Trophoblast cell (in vitro differentiated cells and primary cell): ENCODE measurements around the gene MSTN.

ENCODE experiments used
- DNase-seq, 2 donors: peaks; one replicate each; pipeline ENCODE4 v3.0.0-alpha.2; 2016
- H2AFZ ChIP-seq: 2 replicates; pipeline ENCODE4 v1.6.1; 2013; ENCODE audit warnings: low read length, moderate library complexity, mild to moderate bottlenecking; ENCODE audit not compliant: insufficient read depth, poor library complexity
- H2AK5ac ChIP-seq: 2 replicates; pipeline ENCODE4 v1.6.1; 2013; ENCODE audit warnings: mild to moderate bottlenecking, low read length
- H2BK120ac ChIP-seq: 2 replicates; pipeline ENCODE4 v1.6.1; 2013; ENCODE audit warnings: low read length, mild to moderate bottlenecking, moderate library complexity; ENCODE audit not compliant: insufficient read depth, poor library complexity
- H2BK12ac ChIP-seq: 2 replicates; pipeline ENCODE4 v1.6.1; 2013; ENCODE audit warnings: mild to moderate bottlenecking, low read length, moderate library complexity
- H2BK5ac ChIP-seq: 2 replicates; pipeline ENCODE4 v1.6.1; 2013; ENCODE audit warnings: low read length, low read depth, moderate library complexity, mild to moderate bottlenecking; ENCODE audit not compliant: poor library complexity
- H3K14ac ChIP-seq: 2 replicates; pipeline ENCODE4 v1.6.1; 2013; ENCODE audit warnings: mild to moderate bottlenecking, low read length
- H3K18ac ChIP-seq: 2 replicates; pipeline ENCODE4 v1.6.1; 2013; ENCODE audit warnings: mild to moderate bottlenecking, low read length
- H3K23ac ChIP-seq: 2 replicates; pipeline ENCODE4 v1.6.1; 2013; ENCODE audit warnings: low read length
- H3K27ac ChIP-seq: 2 replicates; pipeline ENCODE4 v1.5.1; 2013; ENCODE audit warnings: low read depth, mild to moderate bottlenecking, inconsistent platforms, low read length, moderate library complexity
- H3K27me3 ChIP-seq: 2 replicates; pipeline ENCODE4 v1.6.1; 2013; ENCODE audit warnings: inconsistent platforms, mild to moderate bottlenecking, low read length, moderate library complexity; ENCODE audit not compliant: insufficient read depth
- H3K36me3 ChIP-seq, 2 experiments: 1 replicate in 1 of 2; 2 replicates in 1 of 2; pipeline ENCODE4 v1.6.1; 2013; ENCODE audit warnings: low read length in 2 of 2, mild to moderate bottlenecking in 2 of 2, moderate library complexity in 1 of 2; ENCODE audit not compliant: insufficient read depth in 2 of 2, control insufficient read depth in 1 of 2
- H3K4ac ChIP-seq: 2 replicates; pipeline ENCODE4 v1.6.1; 2013; ENCODE audit warnings: low read depth, mild to moderate bottlenecking, low read length, moderate library complexity
- H3K4me1 ChIP-seq, 2 experiments: 1 replicate in 1 of 2; 2 replicates in 1 of 2; pipeline ENCODE4 v1.6.1; 2013; ENCODE audit warnings: low read length in 2 of 2, mild to moderate bottlenecking in 2 of 2, moderate library complexity in 1 of 2; ENCODE audit not compliant: insufficient read depth in 2 of 2, control insufficient read depth in 1 of 2
- H3K4me2 ChIP-seq: 2 replicates; pipeline ENCODE4 v1.6.1; 2013; ENCODE audit warnings: inconsistent platforms, mild to moderate bottlenecking, low read length, moderate library complexity
- H3K4me3 ChIP-seq: 2 replicates; pipeline ENCODE4 v1.5.1; 2013; ENCODE audit warnings: mild to moderate bottlenecking, low read depth, low read length, inconsistent platforms
- H3K79me1 ChIP-seq: one replicate; pipeline ENCODE4 v1.6.1; 2013; ENCODE audit warnings: low read length
- H3K79me2 ChIP-seq: 2 replicates; pipeline ENCODE4 v1.6.1; 2013; ENCODE audit warnings: low read length, mild to moderate bottlenecking; ENCODE audit not compliant: control insufficient read depth, insufficient read depth, poor library complexity
- H3K9ac ChIP-seq: 2 replicates; pipeline ENCODE4 v1.6.1; 2013; ENCODE audit warnings: mild to moderate bottlenecking, low read length
- H3K9me3 ChIP-seq: 2 replicates; pipeline ENCODE4 v1.6.1; 2013; ENCODE audit warnings: low read depth, mild to moderate bottlenecking, control low read depth, inconsistent platforms, low read length; ENCODE audit not compliant: insufficient read depth
- H4K12ac ChIP-seq: 2 replicates; pipeline ENCODE4 v1.6.1; 2013; ENCODE audit warnings: low read depth, mild to moderate bottlenecking, low read length, moderate library complexity
- H4K8ac ChIP-seq: 2 replicates; pipeline ENCODE4 v1.6.1; 2013; ENCODE audit warnings: low read depth, mild to moderate bottlenecking, low read length, moderate library complexity
- H4K91ac ChIP-seq: one replicate; pipeline ENCODE4 v1.6.1; 2013; ENCODE audit warnings: low read depth, mild to moderate bottlenecking, low read length, moderate library complexity
- WGBS: extraction: QIAGEN DNeasy Blood & Tissue Kit; methylation state at CpG from one replicate; pipeline ENCODE4 v1.1.7; 2013; ENCODE audit warnings: missing lambda C conversion rate; ENCODE audit not compliant: insufficient read length, insufficient coverage; ENCODE audit errors: extremely low coverage; 5-methylcytosine and 5-hydroxymethylcytosine counted together

MSTN gene

GRCh38 chr2:190062053-190062452, 476 bp downstream of the MSTN start:
- Histone ChIP-seq H2AK5ac (no peak overlapping the region), H2BK12ac (no peak overlapping the region), H4K8ac (no peak overlapping the region), H4K91ac (no peak overlapping the region), H3K79me2 (no peaks in the 10 kb centered on the region), H3K9me3 (no peaks in the 10 kb centered on the region), H2AFZ (no peak overlapping the region), H3K23ac (no peak overlapping the region), H2BK120ac (no peak overlapping the region), H3K4ac (no peak overlapping the region), H3K4me2 (no peak overlapping the region), H3K4me3 (no peak overlapping the region), H3K14ac (no peak overlapping the region), H3K36me3 (no peaks in the 10 kb centered on the region), H3K27ac (no peak overlapping the region), H3K18ac (no peak overlapping the region), H3K9ac (no peak overlapping the region), H3K4me1 (no peaks in the 10 kb centered on the region), H2BK5ac (no peak overlapping the region), H3K27me3 (no peaks in the 10 kb centered on the region), H4K12ac (no peak overlapping the region), H3K79me1 (no peaks in the 10 kb centered on the region)
- DNase-seq = no peak
- no CpG with 5 or more reads among the region's 6 CpGs for WGBS

DNA sequence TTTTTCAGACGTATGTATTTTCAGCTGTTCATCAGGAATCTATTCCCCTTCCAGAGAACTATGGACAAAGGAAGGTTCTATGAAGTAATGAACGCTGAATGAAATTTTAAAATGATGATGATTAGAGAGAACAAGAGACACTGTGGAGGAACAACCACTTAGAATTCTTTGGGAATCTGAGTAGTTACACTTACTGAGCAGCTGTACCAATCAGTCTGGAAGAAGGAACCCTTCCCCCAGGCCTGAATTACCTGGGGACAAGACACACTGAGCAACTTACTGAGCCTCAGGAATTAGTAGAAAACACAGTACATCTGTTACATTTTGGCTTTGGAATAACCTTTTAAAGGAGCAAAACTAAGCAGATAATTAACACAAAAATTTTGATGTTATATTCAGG, 1.9 kb downstream of the MSTN start:
- no peak overlapping the region for H4K8ac ChIP-seq
- no peaks in the 10 kb centered on the region for H3K27me3 ChIP-seq
- no peaks in the 10 kb centered on the region for H3K9me3 ChIP-seq
- H3K4ac ChIP-seq = no peak overlapping the region
- no peak overlapping the region for H2AFZ ChIP-seq
- no peak overlapping the region for H3K14ac ChIP-seq
- no peak overlapping the region for H4K91ac ChIP-seq
- no peaks in the 10 kb centered on the region for H3K79me2 ChIP-seq
- H3K79me1 ChIP-seq = no peaks in the 10 kb centered on the region
- H2AK5ac ChIP-seq = no peak overlapping the region
- H3K18ac ChIP-seq = no peak overlapping the region
- H2BK12ac ChIP-seq = no peak overlapping the region
- H3K4me1 ChIP-seq = no peaks in the 10 kb centered on the region
- H3K23ac ChIP-seq = no peak overlapping the region
- no peak overlapping the region for H4K12ac ChIP-seq
- no peak overlapping the region for H3K4me3 ChIP-seq
- H3K4me2 ChIP-seq = no peak overlapping the region
- no peak overlapping the region for H2BK120ac ChIP-seq
- no peak overlapping the region for H3K9ac ChIP-seq
- no peak overlapping the region for H3K27ac ChIP-seq
- no peak for DNase-seq
- H3K36me3 ChIP-seq = no peaks in the 10 kb centered on the region
- H2BK5ac ChIP-seq = no peak overlapping the region
- no CpG with 5 or more reads among the region's 2 CpGs for WGBS

DNA sequence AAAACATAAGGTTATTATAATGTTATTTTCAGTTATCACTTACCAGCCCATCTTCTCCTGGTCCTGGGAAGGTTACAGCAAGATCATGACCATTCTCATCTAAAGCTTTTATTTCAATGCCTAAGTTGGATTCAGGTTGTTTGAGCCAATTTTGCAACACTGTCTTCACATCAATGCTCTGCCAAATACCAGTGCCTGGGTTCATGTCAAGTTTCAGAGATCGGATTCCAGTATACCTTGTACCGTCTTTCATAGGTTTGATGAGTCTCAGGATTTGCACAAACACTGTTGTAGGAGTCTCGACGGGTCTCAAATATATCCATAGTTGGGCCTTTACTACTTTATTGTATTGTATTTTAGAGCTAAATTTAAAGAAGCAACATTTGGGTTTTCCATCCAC, 2.5 kb downstream of the MSTN start:
- Histone ChIP-seq H3K23ac (no peak overlapping the region), H3K4me1 (no peaks in the 10 kb centered on the region), H2AFZ (no peak overlapping the region), H3K9me3 (no peaks in the 10 kb centered on the region), H3K36me3 (no peaks in the 10 kb centered on the region), H4K12ac (no peak overlapping the region), H3K27ac (no peak overlapping the region), H3K18ac (no peak overlapping the region), H3K79me2 (no peaks in the 10 kb centered on the region), H3K4ac (no peak overlapping the region), H2AK5ac (no peak overlapping the region), H3K4me3 (no peak overlapping the region), H3K9ac (no peak overlapping the region), H3K14ac (no peak overlapping the region), H3K79me1 (no peaks in the 10 kb centered on the region), H3K27me3 (no peaks in the 10 kb centered on the region), H2BK5ac (no peak overlapping the region), H4K91ac (no peak overlapping the region), H3K4me2 (no peak overlapping the region), H2BK120ac (no peak overlapping the region), H2BK12ac (no peak overlapping the region), H4K8ac (no peak overlapping the region)
- DNase-seq = no peak
- no CpG with 5 or more reads among the region's 4 CpGs for WGBS

DNA sequence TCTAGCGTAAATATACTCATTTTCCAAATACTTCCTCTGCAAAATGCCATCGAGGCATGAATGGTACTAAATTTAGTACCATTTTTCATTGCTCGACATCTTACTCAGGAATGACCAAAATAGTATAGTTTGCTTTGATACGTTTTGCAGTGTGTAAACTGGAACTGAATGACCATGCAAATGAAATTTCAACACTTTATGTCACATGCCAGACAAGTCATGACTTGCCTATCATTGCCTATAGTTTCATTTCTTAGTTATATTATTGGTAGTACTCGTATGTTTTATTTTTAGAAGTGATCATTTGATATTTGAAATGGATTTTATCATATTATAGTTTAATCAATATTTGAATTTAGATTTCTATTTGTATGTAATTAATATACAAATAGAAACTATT, 9.1 kb downstream of the MSTN start:
- H2BK120ac ChIP-seq = no peak overlapping the region
- no peaks in the 10 kb centered on the region for H3K27me3 ChIP-seq
- no peak overlapping the region for H2BK12ac ChIP-seq
- H3K14ac ChIP-seq = no peak overlapping the region
- H3K36me3 ChIP-seq = no peaks in the 10 kb centered on the region
- H4K12ac ChIP-seq = no peak overlapping the region
- no peak overlapping the region for H3K18ac ChIP-seq
- no peak overlapping the region for H4K91ac ChIP-seq
- H3K23ac ChIP-seq = no peak overlapping the region
- H2BK5ac ChIP-seq = no peak overlapping the region
- H2AFZ ChIP-seq = no peak overlapping the region
- no peak overlapping the region for H3K4ac ChIP-seq
- no peaks in the 10 kb centered on the region for H3K79me2 ChIP-seq
- no peak overlapping the region for H3K9ac ChIP-seq
- H4K8ac ChIP-seq = no peak overlapping the region
- H3K4me2 ChIP-seq = no peak overlapping the region
- H3K27ac ChIP-seq = no peak overlapping the region
- H3K4me3 ChIP-seq = no peak overlapping the region
- no peaks in the 10 kb centered on the region for H3K9me3 ChIP-seq
- H2AK5ac ChIP-seq = no peak overlapping the region
- H3K79me1 ChIP-seq = no peaks in the 10 kb centered on the region
- DNase-seq = no peak
- WGBS = no CpG with 5 or more reads among the region's 5 CpGs
- H3K4me1 ChIP-seq = no peaks in the 10 kb centered on the region
